ENCODE measurements around the gene UNG. TPM values are rescaled to one million over a fixed set of nuclear protein-coding genes. Genes with fewer than 3 reads are reported as not detected.

The UNG gene
- total RNA-seq, 6 experiments from 2014 or later = 16.3 to 42.7 (median 21.2) TPM

Small RNA genes lying within 50 kb of the gene (small RNA-seq; reads per million reads assigned to genes)
- gene RNA5SP372 = 0 reads per million in 2 experiments

Other genes starting within 250 kb of the UNG start
- 10 to 100 TPM in 5 of 6 experiments, 1 to 10 TPM in 1; 9.8 to 17.6 (median 15.7) TPM for gene SSH1, start 240.0 kb upstream of the UNG start, total RNA-seq
- 10 to 100 TPM; 26.7 to 70.2 (median 45.0) TPM for gene DAO, start 217.5 kb upstream of the UNG start, total RNA-seq
- not detected for gene SVOP, start 76.5 kb upstream of the UNG start, total RNA-seq
- gene USP30, start 45.0 kb upstream of the UNG start, total RNA-seq = 10 to 100 TPM in 3 of 6 experiments, 1 to 10 TPM in 3; 6.4 to 17.6 (median 11.0) TPM
- gene ALKBH2, start 4.1 kb upstream of the UNG start, total RNA-seq = 10 to 100 TPM in 4 of 6 experiments, 1 to 10 TPM in 2; 6.1 to 19.3 (median 17.1) TPM
- gene ACACB, start 19.0 kb downstream of the UNG start, total RNA-seq = 100 to 1,000 TPM; 107 to 237 (median 187) TPM
- gene FOXN4, start 211.7 kb downstream of the UNG start, total RNA-seq = under 1 TPM in 4 of 6 experiments, not detected in 2; 0.06 to 0.86 (median 0.15) TPM